Activated CD4-positive, alpha-beta T cell treated with anti-CD3 and anti-CD28 coated beads, Interleukin-2, amount 50 U/mL, for 1 hour (primary cell): ENCODE measurements around the gene MYH9.

ENCODE experiments used
- DNase-seq: peaks from one replicate; pipeline ENCODE4 v3.0.0-alpha.2; 2020

The MYH9 gene

DNA sequence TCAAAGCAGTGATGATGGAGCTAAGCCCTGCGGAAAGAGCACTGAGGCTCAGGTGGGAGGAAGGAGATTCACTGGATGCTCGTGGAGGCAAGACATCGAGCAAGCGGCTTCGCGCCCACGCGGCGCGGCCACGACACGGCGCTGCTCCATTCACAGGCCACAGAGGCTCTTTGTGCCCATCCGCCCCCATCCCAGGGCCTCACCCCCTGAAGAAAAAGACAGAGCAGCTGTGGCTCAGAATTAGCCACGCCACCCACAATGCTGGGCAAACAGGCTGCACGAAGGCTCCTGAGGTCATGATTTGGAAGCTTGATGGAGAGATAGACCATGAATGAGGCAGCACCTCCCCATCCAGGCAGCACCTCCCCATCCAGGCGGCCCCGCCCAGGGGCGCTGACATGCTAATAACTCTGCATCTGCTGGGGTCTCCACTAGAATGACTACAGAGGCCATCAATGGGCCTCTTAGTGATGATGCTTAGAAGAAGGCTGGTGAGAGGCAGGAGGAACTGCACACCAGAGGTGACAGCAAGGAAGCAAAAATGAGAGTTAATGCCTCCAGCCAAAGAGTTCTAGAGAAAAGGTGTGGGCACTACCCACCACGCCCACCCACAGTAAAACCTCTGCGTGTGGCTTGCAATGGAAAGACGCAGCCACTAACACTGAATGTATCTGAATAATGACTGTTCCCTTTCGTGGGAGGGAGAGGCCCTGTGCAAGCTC lies 43.5 kb downstream of the MYH9 start:
- no peak for DNase-seq

DNA sequence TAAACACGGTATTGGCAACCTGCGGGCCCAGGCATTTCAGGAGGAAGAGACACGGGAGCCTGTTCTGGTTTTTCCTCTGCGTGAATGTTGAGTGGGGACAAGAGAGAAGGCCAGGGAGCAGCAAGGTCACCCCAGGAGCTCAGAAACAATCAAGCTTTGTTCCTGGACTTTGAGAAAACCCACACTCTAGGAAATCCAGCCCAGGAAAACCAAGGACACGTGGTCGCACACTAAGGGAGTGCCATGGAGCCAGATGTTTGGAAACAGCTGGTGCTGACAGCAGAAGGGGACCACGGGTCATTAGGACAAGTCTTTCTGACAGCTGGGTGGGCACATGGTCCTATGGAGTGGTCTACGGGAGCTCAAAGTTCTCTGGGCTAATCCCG lies 44.1 kb downstream of the MYH9 start:
- no peak for DNase-seq

DNA sequence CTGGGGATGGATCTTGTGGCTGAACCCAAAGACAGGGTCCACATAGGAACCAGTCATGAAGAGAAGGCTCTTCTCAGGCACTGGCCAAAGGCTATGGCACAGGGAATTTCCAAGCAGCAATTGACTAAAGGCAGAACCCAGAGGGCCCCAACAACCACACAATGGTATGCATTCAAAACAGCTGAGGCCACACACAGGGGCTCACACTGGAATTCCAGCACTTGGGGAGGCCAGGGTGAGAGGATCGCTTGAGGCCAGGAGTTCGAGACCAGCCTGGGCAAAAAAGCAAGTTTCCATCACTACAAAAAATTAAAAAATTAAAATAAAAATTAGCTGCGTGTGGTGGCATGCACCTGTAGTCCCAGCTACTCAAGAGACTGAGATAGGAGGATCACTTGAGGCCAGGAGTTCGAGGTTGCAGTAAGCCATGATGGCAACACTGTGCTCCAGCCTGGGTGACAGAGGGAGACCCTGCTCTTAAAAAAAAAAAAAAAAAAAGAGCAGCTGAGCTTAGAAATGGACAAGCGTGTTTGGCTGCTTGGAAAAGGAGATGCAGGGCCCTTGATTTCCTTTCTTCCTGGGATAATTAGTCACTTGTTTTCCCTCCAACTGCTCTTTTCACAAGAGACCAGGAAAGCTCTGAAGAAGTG lies 44.6 kb downstream of the MYH9 start:
- no peak for DNase-seq

- DNase-seq: no peak
Observed at GRCh38 chr22:36341640-36342041, 46.1 kb downstream of the MYH9 start.

DNA sequence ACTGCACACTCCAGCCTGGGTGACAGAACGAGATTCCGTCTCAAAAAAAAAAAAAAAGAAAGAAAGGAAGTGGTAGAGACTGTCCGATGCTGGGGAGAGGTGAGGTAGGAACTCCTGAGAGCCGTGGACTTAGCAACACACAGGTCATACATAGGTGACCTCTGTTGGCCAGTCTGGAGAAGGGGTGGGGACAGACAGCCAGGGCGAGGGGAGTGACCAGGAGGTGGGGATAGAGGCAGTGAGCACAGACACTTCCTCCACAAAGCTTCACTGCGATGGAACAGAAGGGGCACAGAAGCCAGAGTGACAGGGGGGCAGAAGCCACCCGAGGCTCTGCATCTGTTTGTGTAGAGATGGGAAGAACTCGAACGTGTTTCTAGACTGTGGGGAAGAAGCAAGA lies 47.1 kb downstream of the MYH9 start:
- DNase-seq: no peak

DNA sequence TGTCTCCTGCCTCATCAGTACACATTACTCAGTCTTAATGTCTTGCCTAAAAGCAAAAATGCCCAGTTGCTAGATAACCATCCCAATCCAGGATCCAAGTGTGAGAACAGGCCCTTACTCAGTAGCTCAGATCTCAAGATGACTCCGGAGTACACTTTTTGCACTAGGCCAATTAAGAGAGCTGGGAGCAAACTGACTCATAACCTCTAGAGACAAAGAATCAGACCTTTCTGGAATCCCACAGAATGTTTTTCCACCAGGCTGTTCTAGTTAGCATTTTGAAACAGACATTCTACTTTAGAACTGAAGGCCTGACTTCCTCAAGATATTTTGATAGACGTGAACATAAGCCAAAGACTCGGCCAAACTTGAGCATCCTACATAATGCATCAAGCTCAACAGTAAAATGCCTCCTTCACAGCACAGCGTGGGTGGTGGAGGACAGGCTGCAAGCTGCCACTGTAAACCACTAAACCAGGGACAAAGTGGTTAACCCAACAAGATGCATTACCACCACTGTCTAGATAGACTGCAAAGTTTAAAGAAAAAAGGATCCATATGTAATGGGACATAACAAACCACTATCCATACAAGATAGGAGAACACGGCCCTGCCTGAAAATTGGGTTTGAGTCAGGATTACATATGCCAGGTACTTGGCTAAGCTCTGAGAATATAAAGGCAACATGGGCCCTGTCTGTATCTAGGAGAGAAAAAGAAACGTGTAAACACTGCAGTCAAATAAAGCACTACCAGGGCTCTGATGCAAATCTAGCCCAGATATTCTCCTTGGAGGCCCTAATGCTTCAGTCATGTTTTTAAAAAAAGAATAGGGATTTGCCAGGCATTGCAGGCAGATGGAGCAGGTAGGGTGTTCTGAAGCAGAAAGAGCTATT lies 48.3 kb downstream of the MYH9 start:
- DNase-seq: no peak

GRCh38 chr22:36337365-36338130 lies 50.2 kb downstream of the MYH9 start:
- DNase-seq: no peak

DNA sequence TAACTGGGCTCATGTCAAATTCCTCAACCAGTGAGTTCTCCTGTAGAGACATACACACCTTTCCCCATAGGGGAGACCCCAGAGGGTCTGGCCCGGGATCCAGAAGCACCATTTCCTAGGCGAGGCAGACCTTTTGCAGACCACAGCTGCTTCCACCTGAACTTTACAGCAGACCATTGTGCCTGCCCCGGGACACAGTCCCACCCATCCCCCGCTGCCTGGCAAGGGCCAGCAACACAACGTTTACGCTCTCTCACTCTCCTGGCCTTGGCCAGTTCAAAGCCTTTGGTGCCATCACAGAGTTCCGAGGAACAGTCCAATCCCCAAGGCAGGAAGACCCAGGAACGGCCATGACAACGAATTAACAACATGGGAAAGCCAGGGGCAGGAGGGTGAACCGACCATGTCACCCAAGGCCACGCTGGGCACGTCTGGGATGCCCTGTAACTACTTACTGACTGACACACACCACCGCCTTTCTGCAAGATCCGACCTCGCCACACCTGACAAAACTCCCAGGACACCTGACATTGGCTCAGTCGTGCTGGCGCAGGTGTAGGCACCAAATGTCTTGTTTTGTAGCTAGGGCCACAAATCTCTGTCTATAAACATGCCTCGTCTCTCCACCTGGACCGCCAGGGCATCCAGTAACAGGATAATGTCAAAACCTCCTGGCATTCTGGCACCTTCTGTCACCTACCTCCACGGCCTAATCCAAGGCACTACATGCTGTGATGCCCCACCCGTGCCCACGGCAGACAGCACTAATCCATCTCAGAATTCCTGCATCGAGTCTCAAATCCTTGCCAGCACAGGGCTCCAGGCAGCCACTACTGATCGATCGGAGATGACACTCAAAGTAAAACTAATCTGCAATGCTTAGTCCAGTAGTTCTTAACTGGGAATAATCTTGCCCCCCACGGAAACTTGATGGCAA lies 51.3 kb downstream of the MYH9 start:
- no peak for DNase-seq

DNA sequence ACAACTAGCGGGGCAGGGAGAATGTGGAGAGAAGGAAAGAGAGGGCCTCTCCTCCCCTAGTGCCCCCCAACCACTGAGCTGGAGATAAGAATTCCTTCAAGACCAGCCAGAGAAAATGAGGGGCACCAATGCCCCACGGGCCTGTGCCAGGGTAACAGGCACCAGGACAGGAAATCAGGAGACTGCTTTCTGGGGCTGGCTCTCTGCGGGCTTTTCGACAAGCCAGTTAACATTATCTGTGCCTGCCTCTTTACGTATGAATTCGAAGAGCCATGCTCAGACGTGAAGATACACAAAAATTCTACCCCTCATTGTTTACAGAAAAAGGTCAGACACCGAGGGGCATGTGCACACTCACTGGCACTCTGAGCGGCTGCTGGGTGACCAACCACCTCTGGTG lies 52.1 kb downstream of the MYH9 start:
- no peak for DNase-seq

DNA sequence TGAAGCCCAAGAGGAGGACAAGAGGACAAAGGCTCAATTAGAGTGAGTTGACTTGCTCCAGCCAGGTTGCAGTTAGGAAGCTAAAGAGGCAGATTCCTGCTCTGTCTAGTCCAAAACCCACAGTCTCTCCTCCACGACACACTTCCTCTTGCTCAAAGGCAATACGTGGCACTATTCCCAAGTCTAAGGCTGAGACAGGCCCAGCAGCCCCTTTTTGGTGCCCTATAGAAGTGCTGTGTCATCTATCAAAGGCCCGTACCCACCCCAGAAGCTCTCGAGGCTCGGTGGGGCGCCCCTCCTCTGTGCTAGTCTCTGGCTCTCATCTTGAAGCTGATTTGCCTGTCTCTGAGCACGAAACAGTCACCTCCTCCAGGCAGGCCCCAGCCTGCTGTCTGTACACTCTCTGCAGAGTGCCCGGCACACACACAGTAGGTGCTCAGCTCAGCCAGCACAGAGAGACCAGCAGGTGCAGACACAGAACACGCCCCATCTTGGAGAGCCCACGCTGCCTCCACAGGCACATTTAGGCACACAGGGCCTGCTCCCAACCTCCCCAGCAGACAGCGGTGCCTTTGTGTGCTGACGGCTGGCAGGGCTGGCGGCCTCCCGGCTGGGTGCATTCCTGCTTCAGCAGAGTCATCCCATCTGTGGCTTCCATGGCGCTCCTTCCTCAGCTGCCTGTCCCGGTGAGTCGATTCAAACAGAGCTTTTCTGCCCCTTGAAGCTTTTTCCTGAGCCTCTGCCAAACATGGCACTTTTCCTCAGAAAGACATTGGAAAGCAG lies 52.8 kb downstream of the MYH9 start:
- DNase-seq: peak; percentile 47

GRCh38 chr22:36334081-36334820 lies 53.5 kb downstream of the MYH9 start:
- DNase-seq: no peak

GRCh38 chr22:36333644-36334043 lies 54.1 kb downstream of the MYH9 start:
- no peak for DNase-seq

DNA sequence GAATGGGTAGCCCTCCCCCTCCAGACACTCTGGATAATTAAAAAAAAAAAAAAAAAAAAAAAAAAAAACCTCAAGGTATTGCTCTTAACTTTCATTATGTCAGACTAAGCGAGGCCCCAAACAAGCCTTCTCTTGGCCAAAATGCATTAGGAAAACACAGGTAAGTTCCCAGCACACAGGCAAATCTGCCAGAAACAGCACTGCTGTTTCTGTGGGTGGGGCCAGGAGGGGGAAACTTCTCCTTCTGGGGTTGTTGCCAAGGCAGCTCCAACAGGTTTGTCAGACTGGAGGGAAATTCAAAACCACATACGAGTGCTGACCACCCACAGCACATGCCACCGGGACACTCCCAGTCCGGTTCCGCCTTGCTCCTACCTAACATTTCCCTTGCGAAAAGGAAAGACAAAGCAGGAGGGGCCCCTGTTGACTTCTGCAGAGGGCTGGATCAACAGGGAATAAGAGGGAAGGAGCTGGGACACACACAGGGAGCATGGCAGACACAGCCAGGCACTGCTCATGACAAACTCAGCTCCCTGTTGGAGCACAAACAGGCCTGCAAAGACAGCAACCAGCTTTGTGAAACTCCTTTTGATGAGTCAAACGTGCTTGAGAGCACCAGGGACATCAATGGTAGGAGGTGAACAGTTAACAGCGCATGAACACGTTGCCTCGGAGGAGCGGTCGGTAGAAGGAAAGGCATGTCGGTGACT lies 55.0 kb downstream of the MYH9 start:
- DNase-seq: peak; percentile 59

GRCh38 chr22:36331912-36332622 lies 55.7 kb downstream of the MYH9 start:
- peak; percentile 51 for DNase-seq

- DNase-seq: peak; percentile 74
Observed at GRCh38 chr22:36331306-36331911, 56.4 kb downstream of the MYH9 start.

GRCh38 chr22:36330655-36331305 lies 57.0 kb downstream of the MYH9 start:
- DNase-seq: peak; percentile 35

DNA sequence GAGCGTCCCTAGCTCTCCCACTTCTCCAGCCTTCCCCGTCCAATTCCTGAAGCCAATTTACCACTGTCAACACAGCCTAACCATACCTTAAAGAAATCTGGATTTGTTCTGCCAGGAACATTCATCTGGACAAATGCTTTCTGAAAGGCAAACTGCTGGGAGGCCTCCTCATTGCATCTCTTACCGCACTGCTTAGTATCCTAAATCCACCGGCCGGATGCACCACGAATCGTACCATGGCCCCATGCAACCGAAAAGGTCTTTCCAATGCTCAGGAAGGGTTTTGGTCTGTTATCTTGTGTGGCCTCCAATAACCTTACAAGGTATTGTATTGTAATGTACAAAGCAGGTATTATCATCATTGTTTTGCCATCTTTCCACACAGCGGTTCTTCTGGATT lies 57.6 kb downstream of the MYH9 start:
- no peak for DNase-seq
